ENCODE results near the gene PCED1A.

PCED1A gene, protein sequence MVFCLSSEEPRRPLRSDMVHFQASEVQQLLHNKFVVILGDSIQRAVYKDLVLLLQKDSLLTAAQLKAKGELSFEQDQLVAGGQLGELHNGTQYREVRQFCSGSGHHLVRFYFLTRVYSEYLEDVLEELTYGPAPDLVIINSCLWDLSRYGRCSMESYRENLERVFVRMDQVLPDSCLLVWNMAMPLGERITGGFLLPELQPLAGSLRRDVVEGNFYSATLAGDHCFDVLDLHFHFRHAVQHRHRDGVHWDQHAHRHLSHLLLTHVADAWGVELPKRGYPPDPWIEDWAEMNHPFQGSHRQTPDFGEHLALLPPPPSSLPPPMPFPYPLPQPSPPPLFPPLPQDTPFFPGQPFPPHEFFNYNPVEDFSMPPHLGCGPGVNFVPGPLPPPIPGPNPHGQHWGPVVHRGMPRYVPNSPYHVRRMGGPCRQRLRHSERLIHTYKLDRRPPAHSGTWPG

GRCh38 chr20:2840138-2840966 lies at the start of gene PCED1A, which contains the start of gene VPS16:
PCED1A (minus strand) TSS chr20:2840655; CDS start chr20:2839912, 743 bp downstream.
VPS16 (plus strand) TSS chr20:2840745; CDS start chr20:2840775, 30 bp downstream.
- no peaks in the 10 kb centered on the region for H3K27me3 ChIP-seq (ENCODE audit: control insufficient read depth, insufficient read depth, low read length)
- TF ChIP-seq CTCF (IDR thresholded peaks at IDR 0.05): no peak
- peaks cover 6% of the 10 kb centered on the region for H3K79me2 ChIP-seq
- peak within 1 kb of the TSS; percentile 72 for H3K9ac ChIP-seq
- peak within 1 kb of the TSS; percentile 85 for H3K4me3 ChIP-seq (ENCODE audit: low read depth, low read length)
- peak within 1 kb of the TSS; percentile 99 for H3K4me2 ChIP-seq (ENCODE audit: low read length)
- H3K36me3 ChIP-seq (ENCODE audit: control insufficient read depth, insufficient read depth, low read length): no peaks in the 10 kb centered on the region
- H3K4me1 ChIP-seq: peaks cover 5% of the 10 kb centered on the region
- H3K9me3 ChIP-seq (ENCODE audit: control insufficient read depth, low read length): no peaks in the 10 kb centered on the region
- peak within 1 kb of the TSS; percentile 88 for H3K27ac ChIP-seq
- peak within 1 kb of the TSS; percentile 100 for H2AFZ ChIP-seq

DNA sequence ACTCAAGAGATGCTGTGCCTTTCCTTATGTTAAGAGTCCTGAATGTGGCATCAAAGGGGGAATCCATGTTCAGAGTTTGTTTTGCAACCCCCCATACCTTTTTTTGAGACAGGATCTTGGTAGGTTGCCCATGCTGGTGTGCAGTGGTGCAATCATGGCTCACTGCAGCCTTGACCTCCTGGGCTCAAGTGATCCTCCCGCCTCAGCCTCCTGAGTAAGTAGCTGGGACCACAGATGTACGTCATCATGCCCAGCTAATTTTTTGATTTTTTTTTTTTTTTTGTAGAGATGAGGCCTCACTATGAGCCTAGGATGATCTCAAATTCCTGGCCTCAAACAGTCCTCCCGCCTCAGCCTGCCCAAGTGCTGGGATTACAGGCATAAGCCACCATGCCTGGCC lies 49.3 kb upstream of the PCED1A start:
- Histone ChIP-seq H2AFZ (no peak overlapping the region), H3K9me3 (ENCODE audit: control insufficient read depth, low read length) (no peaks in the 10 kb centered on the region), H3K4me3 (ENCODE audit: low read depth, low read length) (no peak overlapping the region), H3K4me1 (peaks cover 16% of the 10 kb centered on the region), H3K79me2 (peaks cover 12% of the 10 kb centered on the region), H3K27me3 (ENCODE audit: control insufficient read depth, insufficient read depth, low read length) (no peaks in the 10 kb centered on the region), H3K4me2 (ENCODE audit: low read length) (no peak overlapping the region), H3K27ac (no peak overlapping the region), H3K9ac (no peak overlapping the region), H3K36me3 (ENCODE audit: control insufficient read depth, insufficient read depth, low read length) (no peaks in the 10 kb centered on the region)
- no peak for TF ChIP-seq CTCF (IDR thresholded peaks at IDR 0.05)

- H3K4me2 ChIP-seq (ENCODE audit: low read length): no peak overlapping the region
- peaks cover 7% of the 10 kb centered on the region for H3K79me2 ChIP-seq
- no peak overlapping the region for H2AFZ ChIP-seq
- H3K9me3 ChIP-seq (ENCODE audit: control insufficient read depth, low read length): no peaks in the 10 kb centered on the region
- TF ChIP-seq CTCF (IDR thresholded peaks at IDR 0.05): no peak
- H3K4me3 ChIP-seq (ENCODE audit: low read depth, low read length): no peak overlapping the region
- no peaks in the 10 kb centered on the region for H3K27me3 ChIP-seq (ENCODE audit: control insufficient read depth, insufficient read depth, low read length)
- H3K36me3 ChIP-seq (ENCODE audit: control insufficient read depth, insufficient read depth, low read length): no peaks in the 10 kb centered on the region
- no peak overlapping the region for H3K27ac ChIP-seq
- H3K9ac ChIP-seq: no peak overlapping the region
- H3K4me1 ChIP-seq: peaks cover 16% of the 10 kb centered on the region
These were observed 48.8 kb upstream of the PCED1A start for GRCh38 chr20:2889209-2889608.

DNA sequence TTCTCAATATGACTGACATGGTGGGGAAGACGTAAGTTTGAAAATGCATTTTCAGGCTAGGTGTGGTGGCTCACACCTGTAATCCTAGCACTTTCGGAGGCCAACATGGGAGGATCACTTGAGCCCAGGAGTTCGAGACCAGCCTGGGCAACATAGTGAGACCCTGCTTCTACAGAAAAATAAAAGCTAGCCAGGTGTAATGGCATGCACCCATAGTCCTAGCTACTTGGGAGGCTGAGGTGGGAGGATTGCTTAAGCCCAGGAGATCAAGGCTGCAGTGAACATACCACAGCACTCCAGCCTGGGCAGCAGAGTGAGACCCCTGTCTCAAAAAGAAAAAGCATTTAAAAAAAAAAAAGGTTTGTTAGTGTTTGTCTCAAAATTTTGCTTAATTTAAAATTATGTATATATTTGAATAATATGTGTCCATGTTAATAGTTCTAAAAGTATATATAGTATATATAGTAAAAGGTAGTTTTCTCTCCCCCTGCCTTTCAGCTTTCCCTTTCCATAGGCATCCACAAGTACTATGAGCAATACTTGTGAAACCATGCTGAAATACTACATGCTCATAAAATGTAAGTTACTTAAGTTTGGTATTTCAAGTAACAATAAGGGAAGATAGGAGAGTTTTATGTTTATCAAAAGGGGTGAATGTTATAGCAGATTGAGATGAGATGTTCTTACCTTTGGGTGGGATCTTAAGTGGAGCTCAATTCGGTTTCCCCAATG lies 47.9 kb upstream of the PCED1A start:
- H3K4me1 ChIP-seq: peaks cover 16% of the 10 kb centered on the region
- no peak overlapping the region for H3K4me2 ChIP-seq (ENCODE audit: low read length)
- H3K27me3 ChIP-seq (ENCODE audit: control insufficient read depth, insufficient read depth, low read length): no peaks in the 10 kb centered on the region
- H3K4me3 ChIP-seq (ENCODE audit: low read depth, low read length): no peak overlapping the region
- H3K27ac ChIP-seq: no peak overlapping the region
- H2AFZ ChIP-seq: no peak overlapping the region
- no peaks in the 10 kb centered on the region for H3K9me3 ChIP-seq (ENCODE audit: control insufficient read depth, low read length)
- H3K9ac ChIP-seq: no peak overlapping the region
- no peaks in the 10 kb centered on the region for H3K36me3 ChIP-seq (ENCODE audit: control insufficient read depth, insufficient read depth, low read length)
- peaks cover 9% of the 10 kb centered on the region for H3K79me2 ChIP-seq
- TF ChIP-seq CTCF (IDR thresholded peaks at IDR 0.05): no peak
